ENCODE measurements around the gene SH3RF2. TPM values are rescaled to one million over a fixed set of nuclear protein-coding genes. Genes with fewer than 3 reads are reported as not detected.

Gene SH3RF2
- total and polyA plus RNA-seq, 2 of the 13 experiments (the other 11 are each of a cell fraction or from before 2014, with no cell fraction given), result 2.6 to 3.7 TPM

- TF ChIP-seq FOSL1 (CRISPR knock-in tag; IDR thresholded peaks at IDR 0.05; ENCODE audit: borderline replicate concordance), result 0 out of 2 replicates have a peak, but pooled peaks have one; percentile 28
- TF ChIP-seq PLRG1 (conservative IDR thresholded peaks at IDR 0.05), result no peak
- 0 out of 2 replicates have a peak, but pooled peaks have one; percentile 37 for TF ChIP-seq CCDC6 (CRISPR knock-in tag; IDR thresholded peaks at IDR 0.05)
- no peak for TF ChIP-seq ESRRA (CRISPR knock-in tag; IDR thresholded peaks at IDR 0.05; ENCODE audit: low read depth)
- TF ChIP-seq ZNF468 (CRISPR knock-in tag; IDR thresholded peaks at IDR 0.05), result no peak
- peak; percentile 53; the same call in 1 of the 2 replicates for TF ChIP-seq ZNF331 (CRISPR knock-in tag; IDR thresholded peaks at IDR 0.05)
- TF ChIP-seq ELK4 (CRISPR knock-in tag; IDR thresholded peaks at IDR 0.05; ENCODE audit: borderline replicate concordance), result no peak
- 0 out of 2 replicates have a peak, but pooled peaks have one; percentile 35 for TF ChIP-seq TOPORS (CRISPR knock-in tag; IDR thresholded peaks at IDR 0.05)
- 0 out of 2 replicates have a peak, but pooled peaks have one; percentile 35 for TF ChIP-seq POGZ (CRISPR knock-in tag; IDR thresholded peaks at IDR 0.05)
- peak; percentile 88 for TF ChIP-seq ARID5B (CRISPR knock-in tag; IDR thresholded peaks at IDR 0.05)
- peak; percentile 54; the same call in 1 of the 2 replicates for TF ChIP-seq RCOR2 (CRISPR knock-in tag; IDR thresholded peaks at IDR 0.05)
- TF ChIP-seq SIX4 (CRISPR knock-in tag; IDR thresholded peaks at IDR 0.05), result no peak
- TF ChIP-seq CHD2 (IDR thresholded peaks at IDR 0.05; ENCODE audit: low read depth, low read length), result no peak
- no peak for TF ChIP-seq ZBTB38 (CRISPR knock-in tag; IDR thresholded peaks at IDR 0.05)
- TF ChIP-seq ZNF232 (CRISPR knock-in tag; IDR thresholded peaks at IDR 0.05; ENCODE audit: borderline replicate concordance), result no peak
- TF ChIP-seq FOXP1 (IDR thresholded peaks at IDR 0.05), result no peak
- TF ChIP-seq FOXP1 (CRISPR knock-in tag; IDR thresholded peaks at IDR 0.05), result peak; percentile 68; the same call in 1 of the 2 replicates
- 0 out of 2 replicates have a peak, but pooled peaks have one; percentile 26 for TF ChIP-seq ZSCAN21 (CRISPR knock-in tag; IDR thresholded peaks at IDR 0.05; ENCODE audit: borderline replicate concordance)
- TF ChIP-seq PHF21A (CRISPR knock-in tag; IDR thresholded peaks at IDR 0.05), result peak; percentile 47; the same call in 1 of the 2 replicates
- peak; percentile 69; the same call in 1 of the 2 replicates for TF ChIP-seq FOXP4 (CRISPR knock-in tag; IDR thresholded peaks at IDR 0.05)
- peak; percentile 60 for TF ChIP-seq HNF4A (CRISPR knock-in tag; IDR thresholded peaks at IDR 0.05)
- no peak for TF ChIP-seq FOXA1 (IDR thresholded peaks at IDR 0.05)
- peak; percentile 88 for TF ChIP-seq FOXA1 (CRISPR knock-in tag; IDR thresholded peaks at IDR 0.05)
- TF ChIP-seq ZNF143 (CRISPR knock-in tag; IDR thresholded peaks at IDR 0.05), result peak; percentile 70
- no peak for TF ChIP-seq KLF11 (CRISPR knock-in tag; IDR thresholded peaks at IDR 0.05)
Observed at GRCh38 chr5:145981589-145982571, 45.5 kb downstream of the SH3RF2 start (continued).
